WTC11 (cell line): ENCODE measurements around the gene CSRNP3. TPM values are rescaled to one million over a fixed set of nuclear protein-coding genes. Genes with fewer than 3 reads are reported as not detected.

Experiments used
- ATAC-seq: fragments of 200-7000 bp; cut with Tn5 transposase; 2 replicates; pipeline ENCODE4 v1.10.0; 2021; ENCODE audit warnings: mild to moderate bottlenecking, moderate library complexity
- CTCF ChIA-PET: fragments of 300-600 bp; sonication (Branson Sonifier 250); formaldehyde crosslinking; loops from one replicate; lab custom pipeline; 2021; ENCODE audit warnings: antibody characterized with exemption; lab: Charles Lee
- POLR2A ChIA-PET: fragments of 350-600 bp; sonication (Branson Sonifier 250); formaldehyde crosslinking; loops from one replicate; lab custom pipeline; 2021; ENCODE audit warnings: antibody characterized with exemption; lab: Charles Lee
- DNase-seq: peaks from one replicate; pipeline ENCODE4 v3.0.0; 2021; ENCODE audit warnings: low spot score
- H3K27ac Mint-ChIP-seq: 2 replicates; pipeline ENCODE4 v1.8.0; 2021; ENCODE audit warnings: mixed read lengths
- H3K27me3 Mint-ChIP-seq: 2 replicates; pipeline ENCODE4 v1.8.0; 2021; ENCODE audit warnings: low read depth, mild to moderate bottlenecking, moderate library complexity, mixed read lengths
- H3K36me3 Mint-ChIP-seq: 2 replicates; pipeline ENCODE4 v1.8.0; 2021; ENCODE audit warnings: mixed read lengths
- H3K4me1 Mint-ChIP-seq: 2 replicates; pipeline ENCODE4 v1.8.0; 2022; ENCODE audit warnings: mixed read lengths
- H3K4me3 Mint-ChIP-seq: 2 replicates; pipeline ENCODE4 v1.8.0; 2021; ENCODE audit warnings: mild to moderate bottlenecking, moderate library complexity, mixed read lengths
- H3K9me3 Mint-ChIP-seq: 2 replicates; pipeline ENCODE4 v1.8.0; 2021; ENCODE audit warnings: mixed read lengths
- AFF4 ChIP-seq: sonication (generic); formaldehyde crosslinking; IDR thresholded peaks from 2 replicates; pipeline ENCODE4 v1.8.1; 2023; ENCODE audit warnings: mild to moderate bottlenecking, missing genetic modification reagents, borderline replicate concordance
- E2F1 ChIP-seq: sonication (generic); formaldehyde crosslinking; IDR thresholded peaks from 2 replicates; pipeline ENCODE4 v1.8.0; 2022; ENCODE audit warnings: mild to moderate bottlenecking, missing genetic modification reagents
- ESRRA ChIP-seq: sonication (generic); formaldehyde crosslinking; IDR thresholded peaks from 2 replicates; pipeline ENCODE4 v1.8.1; 2022; ENCODE audit warnings: mild to moderate bottlenecking, missing genetic modification reagents, borderline replicate concordance
- FOXP1 ChIP-seq: sonication (generic); formaldehyde crosslinking; IDR thresholded peaks from 2 replicates; pipeline ENCODE4 v1.8.0; 2022; ENCODE audit warnings: missing genetic modification reagents, mild to moderate bottlenecking, moderate library complexity, borderline replicate concordance
- GTF2I ChIP-seq: fragments of 250-450 bp; sonication (Bioruptor Pico); conservative IDR thresholded peaks from 2 replicates; pipeline ENCODE4 v1.4.0; 2021; ENCODE audit warnings: mild to moderate bottlenecking
- IRF1 ChIP-seq: sonication (generic); formaldehyde crosslinking; IDR thresholded peaks from 2 replicates; pipeline ENCODE4 v1.8.0; 2023; ENCODE audit warnings: missing genetic modification reagents
- MLX ChIP-seq: sonication (generic); formaldehyde crosslinking; IDR thresholded peaks from 2 replicates; pipeline ENCODE4 v1.8.1; 2023; ENCODE audit warnings: mild to moderate bottlenecking, missing genetic modification reagents, moderate library complexity
- MYBL2 ChIP-seq: sonication (generic); formaldehyde crosslinking; IDR thresholded peaks from 2 replicates; pipeline ENCODE4 v1.8.1; 2023; ENCODE audit warnings: mild to moderate bottlenecking, moderate library complexity, missing genetic modification reagents
- NFYB ChIP-seq: sonication (generic); formaldehyde crosslinking; conservative IDR thresholded peaks from 2 replicates; pipeline ENCODE4 v1.8.0; 2022; ENCODE audit warnings: low read depth, missing genetic modification reagents
- RELA ChIP-seq: sonication (generic); formaldehyde crosslinking; IDR thresholded peaks from 2 replicates; pipeline ENCODE4 v1.8.1; 2022; ENCODE audit warnings: missing genetic modification reagents, mild to moderate bottlenecking, borderline replicate concordance
- RORB ChIP-seq: fragments of 250-450 bp; sonication (Bioruptor Pico); IDR thresholded peaks from 2 replicates; pipeline ENCODE4 v1.9.0; 2021; ENCODE audit warnings: mild to moderate bottlenecking
- TEAD4 ChIP-seq: sonication (generic); formaldehyde crosslinking; IDR thresholded peaks from 2 replicates; pipeline ENCODE4 v1.8.0; 2022; ENCODE audit warnings: mild to moderate bottlenecking, missing genetic modification reagents
- USF2 ChIP-seq: sonication (generic); formaldehyde crosslinking; IDR thresholded peaks from 2 replicates; pipeline ENCODE4 v1.8.1; 2023; ENCODE audit warnings: mild to moderate bottlenecking, missing genetic modification reagents, moderate library complexity
- ZNF121 ChIP-seq: sonication (generic); formaldehyde crosslinking; IDR thresholded peaks from 2 replicates; pipeline ENCODE4 v1.8.0; 2023; ENCODE audit warnings: missing genetic modification reagents
- ZNF512 ChIP-seq: sonication (generic); formaldehyde crosslinking; IDR thresholded peaks from 2 replicates; pipeline ENCODE4 v1.8.1; 2022; ENCODE audit warnings: missing genetic modification reagents, borderline replicate concordance
- total RNA-seq: library from RNA; stranded (reverse); gene quantifications from 3 replicates; pipeline ENCODE4 v1.2.3, GENCODE V29; 2021
- TF ChIP-seq, protein P1 (sequence below): sonication (generic); formaldehyde crosslinking; IDR thresholded peaks from 2 replicates; pipeline ENCODE4 v1.8.1; 2022; ENCODE audit warnings: low read depth, mild to moderate bottlenecking, moderate library complexity, missing genetic modification reagents, borderline replicate concordance
- TF ChIP-seq, protein P2 (sequence below): fragments of 250-450 bp; sonication (Bioruptor Pico); IDR thresholded peaks from 2 replicates; pipeline ENCODE4 v1.8.0; 2021; ENCODE audit warnings: mild to moderate bottlenecking
- TF ChIP-seq, protein P3 (sequence below): sonication (generic); formaldehyde crosslinking; IDR thresholded peaks from 2 replicates; pipeline ENCODE4 v1.8.1; 2023; ENCODE audit warnings: mild to moderate bottlenecking, missing genetic modification reagents

Gene CSRNP3
- total RNA-seq, 1 experiment from 2014 or later = 7.3 TPM

GRCh38 chr2:165500816-165501215 is 31.3 kb downstream of the CSRNP3 start:
- Mint-ChIP-seq H3K27me3 (no peaks in the 10 kb centered on the region), H3K36me3 (0 out of 2 replicates have a peak, but pooled peaks cover 3% of the 10 kb centered on the region), H3K4me1 (no peaks in the 10 kb centered on the region), H3K9me3 (no peaks in the 10 kb centered on the region), H3K4me3 (no peak overlapping the region)
- DNase-seq = no peak
- CTCF ChIA-PET = no interaction called here
- TF ChIP-seq, protein P1, sequence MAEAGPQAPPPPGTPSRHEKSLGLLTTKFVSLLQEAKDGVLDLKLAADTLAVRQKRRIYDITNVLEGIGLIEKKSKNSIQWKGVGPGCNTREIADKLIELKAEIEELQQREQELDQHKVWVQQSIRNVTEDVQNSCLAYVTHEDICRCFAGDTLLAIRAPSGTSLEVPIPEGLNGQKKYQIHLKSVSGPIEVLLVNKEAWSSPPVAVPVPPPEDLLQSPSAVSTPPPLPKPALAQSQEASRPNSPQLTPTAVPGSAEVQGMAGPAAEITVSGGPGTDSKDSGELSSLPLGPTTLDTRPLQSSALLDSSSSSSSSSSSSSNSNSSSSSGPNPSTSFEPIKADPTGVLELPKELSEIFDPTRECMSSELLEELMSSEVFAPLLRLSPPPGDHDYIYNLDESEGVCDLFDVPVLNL (CRISPR knock-in tag) = no peak
- TF ChIP-seq RELA = no peak
- TF ChIP-seq, all 79 proteins: peak for 0
- no peak overlapping the region for H3K27ac Mint-ChIP-seq
- ATAC-seq = no peak
- POLR2A ChIA-PET = no interaction called here

- Mint-ChIP-seq H3K36me3 (no peaks in the 10 kb centered on the region), H3K9me3 (no peaks in the 10 kb centered on the region), H3K27me3 (no peaks in the 10 kb centered on the region), H3K4me1 (peaks cover 5% of the 10 kb centered on the region), H3K27ac (no peak overlapping the region), H3K4me3 (no peak overlapping the region)
- TF ChIP-seq MLX (CRISPR knock-in tag) (no peak), IRF1 (CRISPR knock-in tag) (no peak), E2F1 (CRISPR knock-in tag) (no peak), TEAD4 (CRISPR knock-in tag) (no peak), NFYB (CRISPR knock-in tag) (no peak), RORB (CRISPR knock-in tag) (no peak), ZNF121 (no peak), ESRRA (CRISPR knock-in tag) (no peak), FOXP1 (no peak), AFF4 (CRISPR knock-in tag) (no peak), USF2 (CRISPR knock-in tag) (no peak), MYBL2 (CRISPR knock-in tag) (no peak), GTF2I (CRISPR knock-in tag) (no peak), ZNF512 (no peak)
- TF ChIP-seq, protein P2, sequence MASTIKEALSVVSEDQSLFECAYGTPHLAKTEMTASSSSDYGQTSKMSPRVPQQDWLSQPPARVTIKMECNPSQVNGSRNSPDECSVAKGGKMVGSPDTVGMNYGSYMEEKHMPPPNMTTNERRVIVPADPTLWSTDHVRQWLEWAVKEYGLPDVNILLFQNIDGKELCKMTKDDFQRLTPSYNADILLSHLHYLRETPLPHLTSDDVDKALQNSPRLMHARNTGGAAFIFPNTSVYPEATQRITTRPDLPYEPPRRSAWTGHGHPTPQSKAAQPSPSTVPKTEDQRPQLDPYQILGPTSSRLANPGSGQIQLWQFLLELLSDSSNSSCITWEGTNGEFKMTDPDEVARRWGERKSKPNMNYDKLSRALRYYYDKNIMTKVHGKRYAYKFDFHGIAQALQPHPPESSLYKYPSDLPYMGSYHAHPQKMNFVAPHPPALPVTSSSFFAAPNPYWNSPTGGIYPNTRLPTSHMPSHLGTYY (CRISPR knock-in tag) = no peak
- TF ChIP-seq, protein P3, sequence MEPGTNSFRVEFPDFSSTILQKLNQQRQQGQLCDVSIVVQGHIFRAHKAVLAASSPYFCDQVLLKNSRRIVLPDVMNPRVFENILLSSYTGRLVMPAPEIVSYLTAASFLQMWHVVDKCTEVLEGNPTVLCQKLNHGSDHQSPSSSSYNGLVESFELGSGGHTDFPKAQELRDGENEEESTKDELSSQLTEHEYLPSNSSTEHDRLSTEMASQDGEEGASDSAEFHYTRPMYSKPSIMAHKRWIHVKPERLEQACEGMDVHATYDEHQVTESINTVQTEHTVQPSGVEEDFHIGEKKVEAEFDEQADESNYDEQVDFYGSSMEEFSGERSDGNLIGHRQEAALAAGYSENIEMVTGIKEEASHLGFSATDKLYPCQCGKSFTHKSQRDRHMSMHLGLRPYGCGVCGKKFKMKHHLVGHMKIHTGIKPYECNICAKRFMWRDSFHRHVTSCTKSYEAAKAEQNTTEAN (CRISPR knock-in tag) = no peak
- DNase-seq = no peak
- POLR2A ChIA-PET = no interaction called here
- ATAC-seq = no peak
- CTCF ChIA-PET = no interaction called here
Observed at GRCh38 chr2:165505514-165505913, 36.0 kb downstream of the CSRNP3 start.
